GM23248 (cell line): ENCODE data around the gene JOSD2.

ENCODE experiments used
- EZH2 ChIP-seq: fragments of 200-600 bp; sonication (generic); IDR thresholded peaks from 2 replicates; pipeline ENCODE4 v1.6.1; 2018; ENCODE audit warnings: antibody characterized with exemption, mild to moderate bottlenecking; ENCODE audit not compliant: insufficient read depth, poor library complexity, severe bottlenecking
- EZH2phosphoT487 ChIP-seq: fragments of 200-600 bp; sonication (generic); IDR thresholded peaks from 2 replicates; pipeline ENCODE4 v1.6.1; 2018; ENCODE audit warnings: antibody characterized with exemption, moderate library complexity, mild to moderate bottlenecking, low read depth; ENCODE audit not compliant: insufficient read depth

DNA sequence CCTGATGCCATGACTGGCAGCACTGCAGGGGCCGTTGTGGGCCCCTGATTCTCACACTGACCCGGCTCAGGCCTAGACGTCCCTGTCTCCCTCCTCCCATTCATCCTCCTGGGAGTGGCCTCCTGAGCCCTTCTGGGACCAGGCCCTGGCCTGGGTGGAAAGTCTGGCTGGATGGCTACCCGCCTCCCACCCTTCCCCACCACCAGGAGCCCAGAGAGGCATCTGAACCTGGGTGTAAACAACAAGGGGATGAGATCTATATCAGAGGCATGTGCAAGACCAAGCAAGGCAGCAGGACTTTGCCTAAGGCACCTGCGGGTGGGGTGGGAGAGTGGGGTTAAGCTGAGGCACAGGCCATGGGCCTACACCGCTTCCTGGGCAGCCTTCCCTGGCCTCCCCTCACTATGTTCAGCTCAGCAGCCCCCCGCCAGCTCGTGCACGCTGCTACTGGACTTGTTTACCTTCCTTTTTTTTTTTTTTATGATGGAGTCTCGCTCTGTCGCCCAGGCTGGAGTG is 24.7 kb upstream of the JOSD2 start:
- no peak for TF ChIP-seq EZH2
- TF ChIP-seq EZH2phosphoT487: no peak
